NB4 (cell line): Measurements from ENCODE around the gene OR2D2.
"Not testable (repeated sequence)": the region's sequence is repeated elsewhere in the genome, so short reads cannot be mapped to it uniquely, and the experiment has no call there.

Experiments
- DNase-seq: peaks from one replicate; pipeline ENCODE4 v3.0.0; 2010; ENCODE audit warnings: low read depth
- H3K4me3 ChIP-seq: one replicate; pipeline ENCODE4 v1.5.1; 2011; ENCODE audit warnings: mild to moderate bottlenecking, low read depth, low read length, moderate library complexity
- MYC ChIP-seq: IDR thresholded peaks from 2 replicates; pipeline ENCODE4 v1.6.1; 2011; ENCODE audit warnings: low read depth, low read length
- POLR2A ChIP-seq: IDR thresholded peaks from 2 replicates; pipeline ENCODE4 v1.6.1; 2011; ENCODE audit warnings: mild to moderate bottlenecking; ENCODE audit not compliant: insufficient read length; ENCODE audit errors: extremely low read depth
- TF ChIP-seq, protein P1 (sequence below): IDR thresholded peaks from one replicate; pipeline ENCODE4 v1.5.1; 2012; ENCODE audit warnings: low read depth, low read length
- TF ChIP-seq, protein P2 (sequence below): IDR thresholded peaks from 2 replicates; pipeline ENCODE4 v1.6.1; 2011; ENCODE audit warnings: low read depth, low read length

The OR2D2 gene

DNA sequence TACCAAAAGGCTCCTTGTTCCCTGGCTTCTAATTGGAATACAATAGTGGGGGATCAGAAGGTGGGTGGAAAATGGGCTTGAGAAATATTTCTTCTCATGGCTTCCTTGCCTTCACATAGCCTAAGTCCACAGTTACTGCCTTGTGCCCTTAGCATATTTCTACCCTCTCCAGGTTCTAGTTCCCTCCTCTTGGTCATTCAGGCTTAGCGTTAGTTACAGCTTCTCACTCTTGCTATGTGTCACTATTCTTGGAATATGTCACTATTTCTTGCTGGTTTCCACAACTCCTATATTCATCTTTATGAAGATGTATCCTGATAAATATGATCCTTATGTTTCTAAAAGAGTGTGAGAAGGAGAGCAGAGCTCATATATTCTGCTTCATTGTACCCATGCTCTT lies 2.5 kb downstream of the OR2D2 start:
- DNase-seq = no peak
- no peak overlapping the region for H3K4me3 ChIP-seq
- TF ChIP-seq POLR2A = no peak
- TF ChIP-seq, protein P1, sequence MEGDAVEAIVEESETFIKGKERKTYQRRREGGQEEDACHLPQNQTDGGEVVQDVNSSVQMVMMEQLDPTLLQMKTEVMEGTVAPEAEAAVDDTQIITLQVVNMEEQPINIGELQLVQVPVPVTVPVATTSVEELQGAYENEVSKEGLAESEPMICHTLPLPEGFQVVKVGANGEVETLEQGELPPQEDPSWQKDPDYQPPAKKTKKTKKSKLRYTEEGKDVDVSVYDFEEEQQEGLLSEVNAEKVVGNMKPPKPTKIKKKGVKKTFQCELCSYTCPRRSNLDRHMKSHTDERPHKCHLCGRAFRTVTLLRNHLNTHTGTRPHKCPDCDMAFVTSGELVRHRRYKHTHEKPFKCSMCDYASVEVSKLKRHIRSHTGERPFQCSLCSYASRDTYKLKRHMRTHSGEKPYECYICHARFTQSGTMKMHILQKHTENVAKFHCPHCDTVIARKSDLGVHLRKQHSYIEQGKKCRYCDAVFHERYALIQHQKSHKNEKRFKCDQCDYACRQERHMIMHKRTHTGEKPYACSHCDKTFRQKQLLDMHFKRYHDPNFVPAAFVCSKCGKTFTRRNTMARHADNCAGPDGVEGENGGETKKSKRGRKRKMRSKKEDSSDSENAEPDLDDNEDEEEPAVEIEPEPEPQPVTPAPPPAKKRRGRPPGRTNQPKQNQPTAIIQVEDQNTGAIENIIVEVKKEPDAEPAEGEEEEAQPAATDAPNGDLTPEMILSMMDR = no peak
- TF ChIP-seq, protein P2, sequence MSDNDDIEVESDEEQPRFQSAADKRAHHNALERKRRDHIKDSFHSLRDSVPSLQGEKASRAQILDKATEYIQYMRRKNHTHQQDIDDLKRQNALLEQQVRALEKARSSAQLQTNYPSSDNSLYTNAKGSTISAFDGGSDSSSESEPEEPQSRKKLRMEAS = no peak
- TF ChIP-seq MYC = no peak

DNA sequence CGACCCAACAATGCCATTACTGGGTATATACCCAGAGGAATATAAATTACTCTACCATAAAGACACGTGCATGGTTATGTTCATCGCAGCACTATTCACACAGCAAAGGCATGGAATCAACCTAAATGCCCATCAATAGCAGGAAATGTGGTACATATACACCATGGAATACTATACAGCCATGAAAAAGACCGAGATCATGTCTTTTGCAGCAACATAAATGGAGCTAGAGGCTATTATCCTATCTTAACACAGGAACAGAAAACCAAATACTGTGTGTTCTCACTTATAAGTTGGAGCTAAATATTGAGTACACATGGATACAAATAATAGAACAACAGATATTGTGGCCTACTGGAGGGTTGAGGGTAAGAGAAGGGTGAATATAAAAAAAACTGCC lies 3.5 kb downstream of the OR2D2 start:
- DNase-seq = no peak

DNA sequence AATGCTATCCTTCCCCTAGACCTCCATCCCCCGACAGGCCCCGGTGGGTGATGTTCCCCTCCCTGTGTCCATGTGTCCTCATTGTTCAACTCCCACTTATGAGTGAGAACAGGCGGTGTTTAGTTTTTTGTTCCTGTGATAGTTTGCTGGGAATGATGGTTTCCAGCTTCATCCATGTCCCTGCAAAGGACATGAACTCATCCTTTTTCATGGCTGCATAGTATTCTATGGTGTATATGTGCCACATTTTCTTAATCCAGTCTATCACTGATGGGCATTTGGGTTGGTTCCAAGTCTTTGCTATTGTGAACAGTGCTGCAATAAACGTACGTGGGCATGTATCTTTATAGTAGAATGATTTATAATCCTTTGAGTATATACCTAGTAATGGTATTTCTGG lies 4.6 kb downstream of the OR2D2 start:
- DNase-seq, H3K4me3 ChIP-seq: not testable (repeated sequence)

More for the DNA sequence above, 3.5 kb downstream of the OR2D2 start:
- no peak overlapping the region for H3K4me3 ChIP-seq
- no peak for TF ChIP-seq MYC
- no peak for TF ChIP-seq POLR2A
- TF ChIP-seq, protein P1 = no peak
- TF ChIP-seq, protein P2 = no peak

DNA sequence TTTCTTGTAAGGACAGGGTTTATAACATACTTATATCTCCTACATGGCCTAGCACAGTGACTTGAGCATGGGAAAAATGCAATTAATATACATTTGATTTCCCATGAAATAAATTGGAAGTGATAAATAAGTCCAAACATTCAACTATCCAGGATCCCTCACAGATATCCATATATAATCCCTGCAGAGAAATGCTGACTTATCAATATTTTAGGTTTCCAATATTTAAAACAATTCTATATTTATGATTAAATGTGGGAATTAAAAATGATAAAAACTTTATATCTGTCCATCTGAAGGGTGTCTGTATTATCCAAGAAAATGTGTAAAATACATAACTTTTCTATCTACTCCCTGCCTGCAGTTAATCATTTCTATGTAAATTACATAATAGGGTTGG lies 9.5 kb downstream of the OR2D2 start:
- no peak overlapping the region for H3K4me3 ChIP-seq
- no peak for TF ChIP-seq POLR2A
- TF ChIP-seq MYC = no peak
- no peak for DNase-seq

DNA sequence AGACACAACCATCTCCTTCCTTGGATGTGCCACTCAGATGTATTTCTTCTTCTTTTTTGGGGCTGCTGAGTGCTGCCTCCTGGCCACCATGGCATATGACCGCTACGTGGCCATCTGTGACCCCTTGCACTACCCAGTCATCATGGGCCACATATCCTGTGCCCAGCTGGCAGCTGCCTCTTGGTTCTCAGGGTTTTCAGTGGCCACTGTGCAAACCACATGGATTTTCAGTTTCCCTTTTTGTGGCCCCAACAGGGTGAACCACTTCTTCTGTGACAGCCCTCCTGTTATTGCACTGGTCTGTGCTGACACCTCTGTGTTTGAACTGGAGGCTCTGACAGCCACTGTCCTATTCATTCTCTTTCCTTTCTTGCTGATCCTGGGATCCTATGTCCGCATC lies 15.4 kb downstream of the OR2D2 start:
- no peak overlapping the region for H3K4me3 ChIP-seq
- TF ChIP-seq POLR2A (no peak), MYC (no peak)
- TF ChIP-seq, protein P1 = no peak
- TF ChIP-seq, protein P2 = no peak
- no peak for DNase-seq

DNA sequence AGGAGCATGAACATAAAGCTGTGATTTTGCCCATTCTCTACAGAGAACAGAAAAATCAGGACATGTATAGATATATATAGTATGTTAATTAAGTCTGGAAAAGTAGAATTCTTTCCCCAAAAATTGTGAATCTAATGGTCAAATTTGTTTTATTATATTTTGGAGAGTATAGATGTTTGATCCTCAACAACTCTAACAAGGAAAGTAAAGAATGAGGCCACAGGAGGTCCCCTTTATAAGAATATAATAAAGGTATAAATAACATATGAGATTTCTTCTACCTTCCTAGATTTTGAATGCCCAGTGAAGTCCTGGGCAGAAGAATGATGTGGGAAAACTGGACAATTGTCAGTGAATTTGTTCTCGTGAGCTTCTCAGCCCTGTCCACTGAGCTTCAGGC lies 16.0 kb downstream of the OR2D2 start, which contains the start of gene OR10A4:
TSS of gene OR10A4 (plus strand) at position 301 of the 400 bp plus-strand sequence. CDS start at position 324, 23 bp downstream.
- H3K4me3 ChIP-seq = no peak within 1 kb of the TSS
- TF ChIP-seq, protein P2 = no peak
- TF ChIP-seq MYC = no peak
- TF ChIP-seq, protein P1 = no peak
- no peak for TF ChIP-seq POLR2A
- DNase-seq = no peak

DNA sequence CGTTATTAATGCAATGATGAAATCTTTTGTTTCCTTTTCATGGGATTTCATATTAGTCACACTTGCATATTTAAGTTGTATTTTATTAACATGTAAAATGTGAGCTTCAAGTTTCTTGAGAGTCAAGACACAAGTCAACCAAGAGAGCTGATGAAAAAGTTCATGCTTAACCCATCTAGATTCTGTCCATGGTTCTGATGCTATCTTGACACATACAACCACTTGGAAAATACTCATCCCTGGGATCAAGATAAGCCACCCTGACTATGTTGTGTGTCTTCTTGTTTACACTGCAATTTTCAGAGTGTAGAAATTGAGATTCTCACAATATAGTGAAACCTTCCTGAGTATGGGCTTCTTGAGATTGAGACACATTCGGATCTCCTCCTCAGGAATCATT lies 16.5 kb downstream of the OR2D2 start:
- TF ChIP-seq, protein P2 = no peak
- TF ChIP-seq MYC = no peak
- no peak for DNase-seq
- no peak overlapping the region for H3K4me3 ChIP-seq

DNA sequence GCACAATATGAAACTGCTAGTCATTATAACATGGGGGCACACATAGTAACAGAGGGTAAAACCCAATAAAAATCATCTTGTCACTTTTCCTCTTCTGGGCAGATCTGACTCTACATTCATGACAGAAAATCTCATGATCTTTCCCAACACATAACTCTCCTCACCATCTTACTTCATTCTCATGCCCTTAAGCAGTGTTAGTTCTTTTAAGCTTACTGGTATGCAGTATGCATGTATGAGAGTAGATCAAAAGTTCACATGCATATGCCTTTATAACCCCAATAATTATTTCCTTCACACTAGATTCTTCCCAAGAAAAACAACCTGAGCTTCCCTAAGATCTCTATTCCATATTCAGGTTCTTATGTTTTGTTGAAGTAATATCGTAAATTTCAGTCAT lies 21.0 kb downstream of the OR2D2 start:
- no peak for TF ChIP-seq MYC
- TF ChIP-seq, protein P2 = no peak
- TF ChIP-seq, protein P1 = no peak
- TF ChIP-seq POLR2A = no peak
- no peak overlapping the region for H3K4me3 ChIP-seq
- no peak for DNase-seq
